ENCODE data around the gene IER2. TPM values are rescaled to one million over a fixed set of nuclear protein-coding genes. Genes with fewer than 3 reads are reported as not detected.
"Not testable (repeated sequence)": the region's sequence is repeated elsewhere in the genome, so short reads cannot be mapped to it uniquely, and the experiment has no call there.

IER2 gene
- total RNA-seq, 1 experiment from 2014 or later: 80.1 TPM

DNA sequence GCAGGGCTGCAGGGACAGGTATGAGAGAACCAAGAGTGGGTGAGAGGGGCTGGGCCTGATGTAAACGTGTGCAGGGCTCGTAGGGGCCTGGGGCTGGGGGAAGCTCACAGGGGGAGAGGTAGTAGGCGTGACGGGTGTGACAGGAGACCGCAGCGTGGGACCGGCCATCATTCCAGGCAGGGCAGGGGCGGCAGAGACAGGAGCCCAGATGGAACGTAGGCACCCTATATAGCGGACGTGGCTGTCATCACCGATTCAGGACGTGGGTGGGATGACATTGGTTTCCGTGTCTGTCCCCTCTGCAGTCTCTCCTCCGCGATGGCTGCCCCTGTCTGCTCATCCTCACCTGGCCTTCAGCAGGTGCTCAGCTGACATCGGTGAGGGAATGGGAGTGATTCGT lies 48.4 kb downstream of the IER2 start:
- Histone ChIP-seq H3K4me3 (no peak overlapping the region), H3K36me3 (no peaks in the 10 kb centered on the region), H3K9me3 (no peaks in the 10 kb centered on the region), H3K27me3 (no peaks in the 10 kb centered on the region)
- DNase-seq: no peak

DNA sequence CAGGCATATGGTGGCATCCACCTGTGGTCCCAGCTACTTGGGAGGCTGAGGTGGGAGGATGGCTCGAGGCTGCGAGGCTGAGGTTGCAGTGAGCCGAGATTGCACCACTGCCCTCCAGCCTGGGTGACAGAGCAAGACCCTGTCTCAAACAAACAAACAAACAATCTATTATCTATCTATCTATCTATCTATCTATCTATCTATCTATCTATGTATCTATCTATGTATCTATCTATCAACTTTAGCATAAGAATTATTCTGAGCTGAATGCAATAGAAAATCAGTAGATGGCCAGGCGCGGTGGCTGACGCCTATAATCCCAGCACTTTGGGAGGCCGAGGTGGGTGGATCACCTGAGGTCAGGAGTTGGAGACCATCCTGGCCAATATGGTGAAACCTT lies 51.9 kb downstream of the IER2 start:
- DNase-seq, H3K36me3 ChIP-seq, H3K27me3 ChIP-seq: not testable (repeated sequence)

More for the DNA sequence above, 51.9 kb downstream of the IER2 start:
- H3K9me3 ChIP-seq, H3K4me3 ChIP-seq: not testable (repeated sequence)

Other genes with a start within 250 kb of the IER2 start
- 1.7 and 2.4 TPM in 2 replicates for gene SYCE2, start 231.1 kb upstream of the IER2 start, total RNA-seq (2014; rRNA removed; shearing (Covaris generic); ENCODE audit: low replicate concordance)
- 184 and 410 TPM in 2 replicates for gene FARSA, start 216.7 kb upstream of the IER2 start, total RNA-seq (2014; rRNA removed; shearing (Covaris generic); ENCODE audit: low replicate concordance)
- 1,902 and 1,921 TPM in 2 replicates for gene CALR, start 211.8 kb upstream of the IER2 start, total RNA-seq (2014; rRNA removed; shearing (Covaris generic); ENCODE audit: low replicate concordance)
- gene RAD23A, start 204.5 kb upstream of the IER2 start, total RNA-seq (2014; rRNA removed; shearing (Covaris generic); ENCODE audit: low replicate concordance): 211 and 354 TPM in 2 replicates
- 225 and 240 TPM in 2 replicates for gene GADD45GIP1, start 193.2 kb upstream of the IER2 start, total RNA-seq (2014; rRNA removed; shearing (Covaris generic); ENCODE audit: low replicate concordance)
- 0.33 and 1.2 TPM in 2 replicates for gene DAND5, start 180.8 kb upstream of the IER2 start, total RNA-seq (2014; rRNA removed; shearing (Covaris generic); ENCODE audit: low replicate concordance)
- gene NFIX, start 154.9 kb upstream of the IER2 start, total RNA-seq (2014; rRNA removed; shearing (Covaris generic); ENCODE audit: low replicate concordance): 53.9 and 78.0 TPM in 2 replicates
- gene LYL1, start 47.6 kb upstream of the IER2 start, total RNA-seq (2014; rRNA removed; shearing (Covaris generic); ENCODE audit: low replicate concordance): not detected in 2 replicates
- 127 and 172 TPM in 2 replicates for gene TRMT1, start 33.7 kb upstream of the IER2 start, total RNA-seq (2014; rRNA removed; shearing (Covaris generic); ENCODE audit: low replicate concordance)
- gene NACC1, start 32.1 kb upstream of the IER2 start, total RNA-seq (2014; rRNA removed; shearing (Covaris generic); ENCODE audit: low replicate concordance): 44.6 and 96.4 TPM in 2 replicates
- 281 and 371 TPM in 2 replicates for gene STX10, start within 50 bp of the IER2 start, total RNA-seq (2014; rRNA removed; shearing (Covaris generic); ENCODE audit: low replicate concordance)